Measurements from ENCODE around the gene PSMD3. TPM values are rescaled to one million over a fixed set of nuclear protein-coding genes. Genes with fewer than 3 reads are reported as not detected.
A peak's percentile ranks its signal among the peaks of the same experiment; 100 is the strongest.

Gene PSMD3
- total and polyA plus RNA-seq, 9 donors, result 48.2 to 88.4 (median 73.4) TPM

- H3K27me3 ChIP-seq, result no peaks in the 10 kb centered on the region
- H3K9me3 ChIP-seq, result no peaks in the 10 kb centered on the region
- H3K4me1 ChIP-seq (ENCODE audit: insufficient read depth), result no peaks in the 10 kb centered on the region
- intact Hi-C loops (cut with DNase I), result loop anchor here in 1 of 4 donors (10.0 kb wide), 1 partner anchor 141 kb away; the partner anchor contains the start of gene RAPGEFL1
- TF ChIP-seq EP300 (IDR thresholded peaks at IDR 0.05), result no peak
- TF ChIP-seq POLR2A (IDR thresholded peaks at IDR 0.05), result no peak
- TF ChIP-seq CTCF (IDR thresholded peaks at IDR 0.05), result no peak
- no peak for DNase-seq
- H3K36me3 ChIP-seq, result no peaks in the 10 kb centered on the region
- no peak overlapping the region for H3K4me3 ChIP-seq
- 68 to 78% (median 76%) methylated on average over 8 of the region's 8 CpGs for WGBS, 3 donors
- H3K27ac ChIP-seq, result no peak overlapping the region
Observed at GRCh38 chr17:40033339-40033738, 52.7 kb downstream of the PSMD3 start.

- peaks cover 3% of the 10 kb centered on the region for H3K4me1 ChIP-seq (ENCODE audit: insufficient read depth)
- TF ChIP-seq POLR2A (IDR thresholded peaks at IDR 0.05), result no peak
- H3K36me3 ChIP-seq, result no peaks in the 10 kb centered on the region
- 75 to 80% (median 78%) methylated on average over 8 of the region's 8 CpGs for WGBS, 3 donors
- H3K9me3 ChIP-seq, result no peaks in the 10 kb centered on the region
- no peaks in the 10 kb centered on the region for H3K27me3 ChIP-seq
- H3K27ac ChIP-seq, result no peak overlapping the region
- no peak overlapping the region for H3K4me3 ChIP-seq
- intact Hi-C loops (cut with DNase I), result loop anchor here in 1 of 4 donors (10.0 kb wide), 1 partner anchor 140 kb away; the partner anchor contains the start of gene RAPGEFL1
- DNase-seq, result no peak
Observed at GRCh38 chr17:40034426-40035161, 54.0 kb downstream of the PSMD3 start.

- Histone ChIP-seq H3K27me3 (no peaks in the 10 kb centered on the region), H3K9me3 (no peaks in the 10 kb centered on the region), H3K36me3 (no peaks in the 10 kb centered on the region), H3K27ac (no peak overlapping the region), H3K4me1 (ENCODE audit: insufficient read depth) (peaks cover 3% of the 10 kb centered on the region), H3K4me3 (no peak overlapping the region)
- DNase-seq, result no peak
- intact Hi-C loops (cut with DNase I), result loop anchor here in 1 of 4 donors (10.0 kb wide), 1 partner anchor 140 kb away; the partner anchor contains the start of gene RAPGEFL1
- WGBS, 3 donors, result 22 to 26% (median 24%) methylated on average over 12 of the region's 12 CpGs
- TF ChIP-seq POLR2A (IDR thresholded peaks at IDR 0.05) (no peak), CTCF (IDR thresholded peaks at IDR 0.05) (no peak), EP300 (IDR thresholded peaks at IDR 0.05) (no peak)
Observed at GRCh38 chr17:40035162-40035559, 54.6 kb downstream of the PSMD3 start.

DNA sequence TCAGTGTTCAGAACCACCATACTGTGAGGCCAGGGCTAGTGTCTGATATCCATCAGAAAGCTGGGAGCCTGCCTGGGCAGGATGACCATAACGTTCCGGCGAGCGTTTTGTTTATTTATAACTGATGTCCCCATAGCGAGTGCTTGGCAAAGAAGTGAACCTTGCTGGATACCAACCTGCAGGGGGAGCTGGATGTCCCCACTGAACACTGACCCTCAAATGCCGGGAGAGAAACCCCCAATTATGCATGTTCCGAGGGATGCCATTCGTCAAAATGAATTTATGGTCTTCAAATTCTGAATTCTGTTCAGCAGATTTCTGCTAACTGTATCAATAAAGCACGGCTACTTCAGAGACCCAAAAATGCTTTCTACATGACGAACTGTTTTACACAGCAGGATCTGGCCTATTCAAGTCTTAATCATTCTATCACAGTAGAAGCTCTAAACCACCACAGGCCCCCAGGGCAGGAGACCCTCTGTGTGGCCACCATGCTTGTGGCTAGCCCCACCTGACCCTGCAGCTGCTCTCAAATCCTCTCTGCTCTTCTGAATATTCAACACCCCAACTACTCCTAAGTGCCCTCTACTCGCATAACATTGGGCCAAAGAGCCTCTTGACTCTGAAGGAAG lies 58.4 kb downstream of the PSMD3 start:
- H3K27me3 ChIP-seq, result no peaks in the 10 kb centered on the region
- intact Hi-C loops (cut with DNase I), result loop anchor here in 1 of 4 donors (10.0 kb wide), 1 partner anchor 136 kb away; the partner anchor contains the start of gene RAPGEFL1
- no peak overlapping the region for H3K4me3 ChIP-seq
- 15 to 18% (median 18%) methylated on average over 11 of the region's 11 CpGs for WGBS, 3 donors
- TF ChIP-seq CTCF (IDR thresholded peaks at IDR 0.05) (peak; percentile 43 to 77 (median 71)), POLR2A (IDR thresholded peaks at IDR 0.05) (no peak)
- H3K4me1 ChIP-seq (ENCODE audit: insufficient read depth), result peaks cover 3% of the 10 kb centered on the region
- H3K36me3 ChIP-seq, result no peaks in the 10 kb centered on the region
- H3K9me3 ChIP-seq, result no peaks in the 10 kb centered on the region
- peak overlapping the region in 1 of 2 donors; percentile 40 for H3K27ac ChIP-seq
- peak; percentile 62 to 88 (median 70) for DNase-seq
